Stimulated activated CD8-positive, alpha-beta memory T cell treated with anti-CD3 and anti-CD28 coated beads, Interleukin-4, amount 100 ng/mL, for 24 hours (primary cell): Measurements from ENCODE around the gene SIRT2.
"Not testable (repeated sequence)": the region's sequence is repeated elsewhere in the genome, so short reads cannot be mapped to it uniquely, and the experiment has no call there.

ENCODE experiments used
- DNase-seq: peaks from one replicate; pipeline ENCODE4 v3.0.0-alpha.2; 2020; ENCODE audit warnings: low read depth

Gene SIRT2

GRCh38 chr19:38894968-38895367 lies 4.5 kb downstream of the SIRT2 start:
- DNase-seq, result no peak

GRCh38 chr19:38893341-38893771 lies 6.1 kb downstream of the SIRT2 start:
- no peak for DNase-seq

- DNase-seq, result no peak
Measured at GRCh38 chr19:38892841-38893240, 6.6 kb downstream of the SIRT2 start.

- DNase-seq, result no peak
Measured at GRCh38 chr19:38891771-38892170, 7.6 kb downstream of the SIRT2 start.

- no peak for DNase-seq
Measured at GRCh38 chr19:38890686-38891085, 8.7 kb downstream of the SIRT2 start.

DNA sequence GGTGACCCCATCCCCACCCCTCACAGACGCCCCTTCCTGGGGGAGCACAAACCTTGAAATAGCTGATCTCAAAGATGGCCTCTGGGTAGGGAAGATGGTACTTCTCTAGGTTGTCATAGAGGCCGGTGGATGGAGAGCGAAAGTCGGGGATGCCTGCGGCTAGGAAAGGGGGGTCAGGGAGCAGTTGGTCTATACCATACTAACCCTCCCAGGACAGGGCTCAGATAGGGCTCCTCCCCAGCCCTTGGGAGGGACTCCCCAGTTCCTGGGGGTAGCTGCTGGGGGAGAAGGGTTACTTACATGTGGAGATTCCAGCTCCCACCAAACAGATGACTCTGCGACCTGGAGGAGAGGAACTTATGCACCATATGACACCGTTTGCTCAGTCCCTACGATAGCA lies 9.6 kb downstream of the SIRT2 start:
- DNase-seq, result no peak

GRCh38 chr19:38888876-38889275 lies 10.5 kb downstream of the SIRT2 start:
- no peak for DNase-seq

GRCh38 chr19:38884691-38885090 lies 14.7 kb downstream of the SIRT2 start:
- DNase-seq, result not testable (repeated sequence)

DNA sequence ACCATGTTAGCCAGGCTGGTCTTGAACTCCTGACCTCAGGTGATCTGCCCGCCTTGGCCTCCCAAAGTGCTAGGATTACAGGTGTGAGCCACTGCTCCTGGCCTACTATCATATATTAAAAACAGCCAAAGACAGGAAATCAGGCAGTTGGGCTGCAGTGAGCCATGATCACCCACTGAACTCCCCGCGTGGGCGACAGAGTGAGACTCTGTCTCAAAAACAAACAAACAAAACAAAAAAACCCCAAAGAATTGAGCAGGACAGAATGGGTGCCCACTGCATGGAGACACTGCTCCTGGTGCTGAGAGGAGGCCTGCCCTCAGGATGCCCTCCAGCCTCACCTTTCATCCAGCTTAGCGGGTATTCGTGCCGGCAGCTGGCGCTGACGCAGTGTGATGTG lies 16.1 kb downstream of the SIRT2 start:
- no peak for DNase-seq

DNA sequence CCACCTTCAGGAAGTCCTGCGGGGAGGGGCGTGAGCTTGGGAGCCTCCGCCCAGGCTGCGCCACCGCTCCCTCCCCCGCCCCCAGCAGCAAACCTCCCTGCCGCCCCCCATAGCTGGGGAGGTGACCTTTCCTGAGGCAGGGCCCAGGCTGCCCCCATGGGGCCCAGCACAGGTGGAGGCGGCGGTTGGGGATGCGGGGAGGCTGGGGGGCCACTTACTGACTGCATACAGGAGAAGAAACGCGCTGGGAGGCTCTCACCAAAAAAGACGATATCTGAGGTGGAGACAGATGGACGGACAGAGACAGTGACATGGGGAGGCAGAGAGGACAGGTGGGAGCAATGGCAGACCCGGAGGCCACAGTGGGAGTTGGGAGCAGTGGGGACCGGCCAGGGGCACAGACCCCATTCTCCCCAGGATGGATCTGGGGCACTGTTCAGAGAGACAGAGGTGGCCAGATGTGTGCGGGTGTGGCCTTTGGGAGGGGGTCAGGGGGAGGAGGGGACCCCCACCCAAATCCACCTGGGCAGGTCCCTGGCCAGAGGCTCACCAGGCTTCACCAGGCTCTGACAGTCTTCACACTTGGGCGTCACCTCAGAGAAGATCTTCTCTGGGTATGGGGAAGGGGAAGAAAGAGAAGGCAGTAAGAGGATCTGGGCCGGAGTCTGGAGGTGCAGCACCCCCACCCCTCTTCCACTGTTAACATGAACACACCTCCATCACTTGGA lies 18.4 kb downstream of the SIRT2 start:
- DNase-seq, result no peak

- DNase-seq, result no peak
Measured at GRCh38 chr19:38880076-38880881, 19.1 kb downstream of the SIRT2 start.

GRCh38 chr19:38879400-38879751 lies 20.0 kb downstream of the SIRT2 start:
- no peak for DNase-seq

- no peak for DNase-seq
Measured at GRCh38 chr19:38878575-38879399, 20.6 kb downstream of the SIRT2 start.

- DNase-seq, result peak; percentile 58
Measured at GRCh38 chr19:38877781-38878574, 21.4 kb downstream of the SIRT2 start, which contains the start of gene RINL. RINL (minus strand) TSS chr19:38878275; CDS start chr19:38876742, 1,533 bp downstream.

GRCh38 chr19:38875656-38876395 lies 23.6 kb downstream of the SIRT2 start:
- DNase-seq, result no peak

- DNase-seq, result not testable (repeated sequence)
Measured at GRCh38 chr19:38873400-38873799, 26.0 kb downstream of the SIRT2 start.

- no peak for DNase-seq
Measured at GRCh38 chr19:38870612-38871011, 28.8 kb downstream of the SIRT2 start.

DNA sequence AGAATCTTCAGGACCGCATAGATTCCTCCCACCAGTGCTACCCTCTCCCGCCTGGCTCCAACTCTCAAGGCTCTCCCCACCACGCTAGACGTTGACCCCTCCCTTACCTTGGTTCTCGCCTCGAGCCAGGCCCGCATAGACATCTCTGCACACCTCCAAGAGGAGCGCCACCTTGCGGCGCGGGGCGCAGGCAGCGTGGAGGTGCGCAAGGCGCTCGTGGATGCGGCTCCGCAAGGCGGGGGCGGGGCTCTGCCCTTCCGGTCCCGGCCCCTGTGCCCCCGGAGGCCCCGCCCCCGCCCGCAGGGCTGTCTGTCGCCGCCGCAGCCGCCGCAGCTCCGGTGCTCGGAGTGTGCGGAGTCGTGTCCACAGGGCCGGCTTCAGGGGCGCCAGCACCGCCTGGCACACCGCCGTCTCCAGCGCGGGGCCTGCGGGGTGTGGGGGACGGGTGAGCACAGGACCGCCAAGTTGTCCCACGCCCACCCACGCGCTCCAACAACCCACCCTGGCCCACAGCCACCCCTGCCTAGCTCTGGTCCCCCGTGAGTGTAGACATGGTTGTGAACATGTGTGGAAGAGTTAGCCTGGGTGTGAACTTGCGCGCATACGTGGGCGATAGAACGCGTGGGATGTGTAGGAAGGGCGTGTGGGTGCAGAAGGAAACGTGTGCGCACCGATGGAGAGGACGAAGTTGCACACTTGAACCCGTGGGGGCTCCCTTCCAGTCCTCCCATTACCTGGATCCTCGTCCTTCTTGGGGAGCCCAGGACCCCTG lies 29.4 kb downstream of the SIRT2 start:
- peak; percentile 85 for DNase-seq

- DNase-seq, result peak; percentile 28
Measured at GRCh38 chr19:38869160-38869835, 30.1 kb downstream of the SIRT2 start.

GRCh38 chr19:38868551-38868950 lies 30.9 kb downstream of the SIRT2 start:
- DNase-seq, result no peak
